ENCODE results near the gene OR6B2.

DNA sequence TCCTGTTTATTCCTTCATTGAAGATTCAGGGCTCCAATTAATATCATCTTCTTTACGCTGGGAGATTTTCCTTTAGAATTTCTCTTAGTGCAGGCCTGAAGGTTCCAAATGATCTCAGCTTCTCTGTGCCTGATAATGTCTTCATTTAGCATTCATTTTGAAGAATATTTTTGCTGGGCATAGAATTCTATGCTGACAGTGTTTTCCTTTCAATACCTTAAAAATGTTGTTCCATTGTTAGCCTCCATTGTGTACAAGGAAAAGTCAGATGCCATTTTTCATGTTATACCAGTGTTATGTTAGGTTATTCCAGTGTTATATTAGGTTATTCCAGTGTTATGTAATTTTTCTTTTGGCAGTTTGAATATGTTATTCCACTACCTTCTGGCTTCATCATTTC is 38.0 kb upstream of the OR6B2 start:
- no peak for TF ChIP-seq CTCF (IDR thresholded peaks at IDR 0.05)
- TF ChIP-seq POLR2A (IDR thresholded peaks at IDR 0.05), result no peak

Measured in esophagus squamous epithelium (tissue), 4 donors.